8988T (cell line): ENCODE measurements around the gene PTTG1.

ENCODE experiments used
- DNase-seq: peaks from one replicate; pipeline ENCODE4 v3.0.0; 2011

PTTG1 gene

DNA sequence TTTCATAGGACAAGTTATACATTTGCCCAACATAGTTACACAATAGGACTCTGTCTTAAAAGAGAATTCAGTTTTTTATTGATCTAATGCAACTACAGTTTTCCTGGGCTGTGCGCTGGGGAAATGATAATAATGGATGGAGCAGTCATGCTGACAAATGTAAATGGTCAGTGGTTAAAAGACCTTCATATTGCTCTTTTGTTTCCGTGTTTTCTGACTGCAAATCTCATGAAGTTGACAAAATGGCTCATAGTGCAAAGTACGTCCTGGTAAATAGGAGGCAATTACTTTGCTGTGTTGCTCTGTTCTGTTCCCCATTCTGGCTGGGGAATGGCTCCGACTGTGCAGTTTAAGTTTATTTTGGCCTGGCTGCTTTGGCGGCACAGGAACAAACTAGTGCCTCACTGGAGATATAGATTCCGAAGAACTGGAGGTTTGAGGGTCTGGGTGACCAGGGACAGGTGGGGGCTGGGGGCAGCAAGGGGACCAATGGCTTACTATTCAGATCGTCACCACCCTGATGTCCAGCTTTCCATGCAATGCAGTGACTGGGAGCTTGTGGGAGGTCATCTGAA, 54.3 kb downstream of the PTTG1 start:
- DNase-seq: no peak

DNA sequence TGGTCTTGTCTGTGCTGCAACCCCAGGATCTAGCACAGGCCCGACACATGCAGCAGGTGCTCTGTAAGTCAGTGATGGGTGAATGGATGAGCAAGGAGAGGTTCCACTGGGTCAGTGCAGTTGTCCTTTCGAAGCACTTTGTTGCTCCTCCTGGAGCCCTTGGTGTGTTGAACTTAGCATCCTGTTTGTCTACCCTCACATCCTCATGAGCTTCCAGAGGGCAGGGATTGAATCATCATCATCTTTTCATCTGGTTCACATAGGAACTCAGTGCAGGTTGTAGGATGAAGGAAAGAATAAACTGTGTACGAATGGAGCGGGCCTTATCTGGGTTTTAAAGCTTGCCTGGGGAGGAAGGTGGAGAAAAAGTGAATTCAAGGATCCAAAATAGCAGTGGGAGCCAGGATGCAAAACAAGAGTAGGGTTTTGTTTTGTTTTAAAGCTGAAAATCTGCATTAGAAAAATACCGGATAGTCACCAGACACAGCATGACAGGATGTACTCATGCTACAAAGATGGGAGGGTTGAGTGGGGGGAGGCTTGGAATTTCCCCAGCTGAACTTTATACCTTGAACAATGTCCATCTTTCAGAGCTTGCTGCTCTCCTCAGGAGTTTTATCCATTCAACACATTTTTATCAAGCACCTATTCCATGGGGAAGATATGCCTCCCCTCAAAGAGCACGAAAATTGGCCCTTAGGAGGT, 55.8 kb downstream of the PTTG1 start:
- no peak for DNase-seq

DNA sequence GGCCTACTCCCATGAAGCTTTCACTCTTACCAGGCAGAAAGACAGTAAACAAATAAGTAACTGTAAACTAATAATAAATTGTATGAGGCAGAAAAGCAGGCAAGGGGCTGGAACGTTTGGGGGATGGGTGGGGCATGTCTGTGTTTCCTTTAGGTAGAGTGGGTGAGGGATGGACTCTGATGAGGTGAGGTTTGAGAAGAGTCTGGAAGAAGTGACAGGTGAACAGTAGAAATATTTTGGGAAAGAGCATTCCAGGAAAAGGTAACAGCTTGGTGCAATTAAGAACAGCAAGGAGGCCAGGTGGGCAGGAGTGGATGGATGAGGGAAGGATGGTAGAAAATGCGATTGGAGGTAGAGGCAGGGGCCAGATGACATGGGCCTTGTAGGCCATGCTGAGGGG, 56.5 kb downstream of the PTTG1 start:
- DNase-seq: no peak
